Activated gamma-delta T cell (primary cell): ENCODE measurements around the gene POLE.
"Not testable (repeated sequence)": the region's sequence is repeated elsewhere in the genome, so short reads cannot be mapped to it uniquely, and the experiment has no call there.

Experiments used
- DNase-seq: peaks from one replicate; lab custom pipeline; 2025; lab: John Stamatoyannopoulos, UW

The POLE gene

GRCh38 chr12:132615579-132616038, 71.5 kb downstream of the POLE start:
- no peak for DNase-seq

- DNase-seq: no peak
These were observed 72.1 kb downstream of the POLE start for GRCh38 chr12:132614861-132615578.

- DNase-seq: no peak
These were observed 73.1 kb downstream of the POLE start for GRCh38 chr12:132614029-132614428.

- no peak for DNase-seq
These were observed 75.5 kb downstream of the POLE start for GRCh38 chr12:132611620-132612019.

- no peak for DNase-seq
These were observed 76.1 kb downstream of the POLE start for GRCh38 chr12:132610866-132611602.

- no peak for DNase-seq
These were observed 76.9 kb downstream of the POLE start, which contains the start of gene LRCOL1 for GRCh38 chr12:132610051-132610759. Gene LRCOL1 (minus strand): TSS chr12:132610582. CDS start chr12:132606251, 4,331 bp downstream.

- no peak for DNase-seq
These were observed 78.6 kb downstream of the POLE start for GRCh38 chr12:132608231-132609171.

GRCh38 chr12:132606927-132607326, 80.2 kb downstream of the POLE start:
- DNase-seq: no peak

GRCh38 chr12:132606466-132606865, 80.7 kb downstream of the POLE start:
- DNase-seq: no peak

- DNase-seq: no peak
These were observed 81.2 kb downstream of the POLE start for GRCh38 chr12:132605892-132606291.

GRCh38 chr12:132604668-132605441, 82.3 kb downstream of the POLE start:
- DNase-seq: no peak

GRCh38 chr12:132604151-132604618, 83.0 kb downstream of the POLE start:
- DNase-seq: no peak

GRCh38 chr12:132603240-132604150, 83.6 kb downstream of the POLE start:
- no peak for DNase-seq

GRCh38 chr12:132602572-132603239, 84.4 kb downstream of the POLE start:
- DNase-seq: no peak

- DNase-seq: no peak
These were observed 85.8 kb downstream of the POLE start for GRCh38 chr12:132601171-132601883.

- DNase-seq: no peak
These were observed 86.8 kb downstream of the POLE start for GRCh38 chr12:132600048-132601032.

- DNase-seq: not testable (repeated sequence)
These were observed 87.6 kb downstream of the POLE start for GRCh38 chr12:132599502-132599901.
